Heart right ventricle (tissue), 16 donors: ENCODE results near the gene NKX6-2. TPM values are rescaled to one million over a fixed set of nuclear protein-coding genes. Genes with fewer than 3 reads are reported as not detected.

ENCODE experiments used
- ATAC-seq, 8 donors: fragments of 200-7000 bp; cut with Tn5 transposase; one replicate each; pipeline ENCODE4 v1.9.1; 2020; ENCODE audit warnings: mild to moderate bottlenecking in 8 of 8, moderate library complexity in 8 of 8, moderate number of reproducible peaks in 1 of 8
- DNase-seq, 2 donors: peaks; one replicate each; pipeline ENCODE4 v3.0.0-alpha.2; 2020
- H3K27ac ChIP-seq, 10 donors: fragments of 200-600 bp; sonication (generic) in 2 of 10; one replicate each; pipeline versions ENCODE4 v1.5.0 to v1.8.0; 2020 to 2022; ENCODE audit warnings: mild to moderate bottlenecking in 3 of 10
- H3K27me3 ChIP-seq, 7 donors: fragments of 200-600 bp; one replicate each; pipeline ENCODE4 v1.8.0; 2021 to 2022; ENCODE audit warnings: mild to moderate bottlenecking in 2 of 7
- H3K36me3 ChIP-seq, 9 donors: fragments of 200-600 bp; sonication (generic) in 1 of 9; one replicate each; pipeline versions ENCODE4 v1.5.0 to v1.8.0; 2020 to 2022; ENCODE audit warnings: mild to moderate bottlenecking in 2 of 9
- H3K4me1 ChIP-seq, 9 donors: fragments of 200-600 bp; sonication (generic) in 1 of 9; one replicate each; pipeline versions ENCODE4 v1.5.0 to v1.8.0; 2020 to 2022; ENCODE audit warnings: mild to moderate bottlenecking in 4 of 9
- H3K4me3 ChIP-seq, 10 donors: fragments of 200-600 bp; sonication (generic) in 2 of 10; one replicate each; pipeline versions ENCODE4 v1.5.0 to v1.8.0; 2020 to 2022; ENCODE audit warnings: mild to moderate bottlenecking in 7 of 10, moderate library complexity in 2 of 10
- H3K9me3 ChIP-seq, 11 donors: fragments of 200-600 bp in 10 of 11; sonication (generic) in 2 of 11; one replicate each; pipeline versions ENCODE4 v1.5.0 to v1.8.0; 2013 to 2022; ENCODE audit warnings: mild to moderate bottlenecking in 2 of 11, control low read depth in 1 of 11, moderate library complexity in 1 of 11
- WGBS, 2 donors: extraction: QIAGEN DNeasy Blood & Tissue Kit; methylation state at CpG; one replicate each; pipeline ENCODE4 v1.1.7; 2013; ENCODE audit warnings: inconsistent platforms in 1 of 2; 5-methylcytosine and 5-hydroxymethylcytosine counted together
- intact Hi-C, 10 donors: fragments of 100-400 bp; cut with DNase I; formaldehyde crosslinking; loops; one replicate each; pipeline versions ENCODE4 v1.11.1 to v1.14.2; 2022
- polyA plus RNA-seq, 2 donors: library from polyadenylated mRNA; stranded (reverse); fragments of 200-250 nt; gene quantifications; one replicate each; pipeline ENCODE4 v1.2.3, GENCODE V29; 2013
- total RNA-seq, 10 donors: library from RNA; stranded (reverse); fragmentation: NEBNext Ultra II Directional in 3 of 10; extraction: Animal tissue kit (Norgen Biotek cat#: 25700) in 3 of 10; gene quantifications; one replicate each; pipeline versions ENCODE4 v1.2.1 to v1.2.4, GENCODE V29; 2021 to 2023
- TF ChIP-seq, protein P1 (sequence below), 9 donors: fragments of 200-600 bp; sonication (generic) in 2 of 9; IDR thresholded peaks; one replicate each; pipeline versions ENCODE4 v1.5.0 to v1.8.0; 2021 to 2022; ENCODE audit warnings: antibody characterized with exemption in 9 of 9, mild to moderate bottlenecking in 5 of 9, moderate library complexity in 1 of 9
- donor health status: Arrhythmogenic right ventricular cardiomyopathy.
- donor health status: ischemic (EF 13 %, LVEDD 7.1; RV severe dilation, severe dysfunction).
- donor health status: healthy with polysubstance abuse.
- donor health status: DM: no; HTN: yes; CAD: no.
- donor health status: DM: no; HTN: no; CAD: no.
- donor health status: ischemic (EF 25% LVEDD 6.9; RV normal size, moderate dysfunction).
- donor health status: ischemic (EF 25% LVEDD 5.7; RV mildly dilated, moderate dysfunction).
- donor health status: healthy.
- donor health status: DM: yes; HTN: yes; CAD: no.
- donor health status: Ischemic cardiomyopathy.
- donor health status: ischemic (EF 35%, LVEDD 5.7; RV mildly dilated, moderate dysfunction).
- donor health status: nonischemic (EF 11% LVEDD 7.7; RV severe dilation, severe dysfunction).
- donor health status: DM: yes; HTN: yes; CAD: no.
- donor health status: PGD.
- donor health status: ischemic (EF 29% LVEDD 5.4; RV normal size, mild dysfunction).
- donor health status: nonischemic (EF 23%, LVEDD 6.1; RV moderate dilation, normal function).

Gene NKX6-2
- total and polyA plus RNA-seq, 12 donors: 0.17 to 0.51 TPM; not detected in 10

DNA sequence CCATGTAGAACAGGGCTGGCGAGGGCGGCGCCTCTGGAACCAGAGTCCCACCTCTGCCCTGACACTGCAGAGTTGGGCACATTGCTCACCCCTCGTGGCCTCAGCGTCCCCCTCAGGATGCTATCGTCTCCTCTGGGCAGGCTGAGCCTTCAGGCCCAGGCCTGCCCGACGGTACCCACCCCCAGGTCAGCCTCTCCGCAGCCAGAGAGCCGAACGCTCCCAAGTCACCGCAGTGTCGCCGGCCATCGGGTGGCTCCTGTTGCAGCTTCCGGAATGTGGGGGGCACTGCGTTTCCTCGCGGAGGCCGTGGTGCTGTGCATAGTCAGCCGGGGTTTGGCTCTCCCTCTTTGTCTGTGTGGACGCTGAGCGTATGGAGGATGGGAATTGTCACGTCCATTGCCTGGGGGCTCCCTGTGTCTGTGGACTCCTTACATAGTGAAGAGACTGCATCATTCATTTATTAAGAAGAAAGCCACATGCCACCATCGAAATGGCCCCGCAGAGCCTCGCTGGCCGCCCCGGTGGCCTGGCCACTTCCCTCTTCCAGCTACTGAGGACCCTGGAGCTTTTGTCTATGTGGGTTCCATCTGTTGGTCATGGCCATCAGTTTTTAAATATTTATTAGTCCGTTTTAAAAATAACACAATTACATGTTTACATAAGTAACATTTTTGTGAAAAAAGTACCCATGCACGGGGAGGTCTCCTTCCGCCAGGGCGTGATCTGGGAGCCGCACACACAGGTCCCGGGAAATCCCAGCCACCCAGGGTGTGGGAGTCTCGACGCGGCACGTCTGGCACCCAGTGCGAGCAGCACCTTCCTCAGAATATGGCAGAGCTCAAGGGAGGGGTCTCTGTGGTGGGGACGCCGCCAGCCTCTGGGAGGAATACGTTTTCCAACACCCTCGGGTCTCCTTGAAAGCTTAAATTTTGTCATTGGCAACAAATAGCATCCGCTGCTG lies 15.6 kb downstream of the NKX6-2 start:
- H3K4me3 ChIP-seq: no peak overlapping the region
- no peak for DNase-seq
- H3K4me1 ChIP-seq: no peaks in the 10 kb centered on the region
- peaks cover 0 to 4% (median 0%) of the 10 kb centered on the region in 11 donors for H3K9me3 ChIP-seq
- intact Hi-C loops: no loop called here
- H3K27ac ChIP-seq: no peak overlapping the region
- peak in 1 of 8 donors; percentile 26 for ATAC-seq
- no peaks in the 10 kb centered on the region for H3K27me3 ChIP-seq
- WGBS, 2 donors: 97% methylated on average over 45 of the region's 45 CpGs
- TF ChIP-seq, protein P1, sequence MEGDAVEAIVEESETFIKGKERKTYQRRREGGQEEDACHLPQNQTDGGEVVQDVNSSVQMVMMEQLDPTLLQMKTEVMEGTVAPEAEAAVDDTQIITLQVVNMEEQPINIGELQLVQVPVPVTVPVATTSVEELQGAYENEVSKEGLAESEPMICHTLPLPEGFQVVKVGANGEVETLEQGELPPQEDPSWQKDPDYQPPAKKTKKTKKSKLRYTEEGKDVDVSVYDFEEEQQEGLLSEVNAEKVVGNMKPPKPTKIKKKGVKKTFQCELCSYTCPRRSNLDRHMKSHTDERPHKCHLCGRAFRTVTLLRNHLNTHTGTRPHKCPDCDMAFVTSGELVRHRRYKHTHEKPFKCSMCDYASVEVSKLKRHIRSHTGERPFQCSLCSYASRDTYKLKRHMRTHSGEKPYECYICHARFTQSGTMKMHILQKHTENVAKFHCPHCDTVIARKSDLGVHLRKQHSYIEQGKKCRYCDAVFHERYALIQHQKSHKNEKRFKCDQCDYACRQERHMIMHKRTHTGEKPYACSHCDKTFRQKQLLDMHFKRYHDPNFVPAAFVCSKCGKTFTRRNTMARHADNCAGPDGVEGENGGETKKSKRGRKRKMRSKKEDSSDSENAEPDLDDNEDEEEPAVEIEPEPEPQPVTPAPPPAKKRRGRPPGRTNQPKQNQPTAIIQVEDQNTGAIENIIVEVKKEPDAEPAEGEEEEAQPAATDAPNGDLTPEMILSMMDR (IDR thresholded peaks at IDR 0.05): no peak
- H3K36me3 ChIP-seq: peaks cover 0 to 56% (median 0%) of the 10 kb centered on the region in 9 donors

DNA sequence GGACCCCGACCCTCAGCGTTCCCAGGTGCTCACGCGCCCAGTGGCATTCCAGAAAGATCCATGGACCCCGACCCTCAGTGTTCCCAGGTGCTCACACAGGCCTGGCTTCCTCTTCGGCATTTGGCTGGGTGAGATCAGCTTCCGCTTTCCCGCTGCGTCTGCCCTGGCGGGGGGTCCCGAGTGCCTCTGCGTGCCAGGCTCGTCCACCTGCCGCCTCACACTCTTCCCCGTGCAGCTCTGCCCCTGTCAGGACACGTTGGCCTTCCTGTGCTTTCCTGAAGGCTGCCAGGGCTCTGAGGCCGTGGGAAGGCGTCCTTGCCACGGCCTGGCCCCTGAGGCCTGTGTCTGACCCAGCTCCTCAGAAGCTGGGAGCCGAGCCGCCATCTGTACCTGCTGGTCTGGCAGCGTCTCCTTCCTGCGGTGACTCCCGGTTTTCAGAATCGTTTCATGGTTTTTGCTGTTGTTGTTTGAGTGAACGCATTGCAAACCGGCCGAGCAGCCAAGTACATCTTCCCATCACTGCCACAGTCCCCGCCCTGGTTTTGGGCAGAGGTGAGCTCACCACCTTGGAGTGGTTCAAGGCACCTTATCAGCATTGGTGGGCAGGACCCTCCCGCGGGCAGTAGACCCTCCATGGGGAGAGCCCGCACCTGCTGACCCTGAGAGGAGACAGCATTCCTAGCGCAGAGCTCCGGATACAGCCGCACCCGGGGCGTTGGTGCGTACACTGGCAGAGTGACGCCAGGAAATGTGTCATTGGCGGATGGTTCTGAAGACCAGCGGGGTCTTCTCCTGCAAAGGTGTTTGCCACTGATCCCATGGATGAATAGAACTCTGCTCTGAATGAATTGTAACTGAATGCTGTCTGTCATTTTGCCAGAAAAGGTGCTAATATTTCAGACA lies 17.4 kb downstream of the NKX6-2 start:
- H3K27me3 ChIP-seq: no peaks in the 10 kb centered on the region
- H3K36me3 ChIP-seq: peaks cover 0 to 51% (median 0%) of the 10 kb centered on the region in 9 donors
- H3K4me3 ChIP-seq: no peak overlapping the region
- TF ChIP-seq, protein P1 (IDR thresholded peaks at IDR 0.05): no peak
- H3K27ac ChIP-seq: no peak overlapping the region
- peaks cover 0 to 4% (median 0%) of the 10 kb centered on the region in 11 donors for H3K9me3 ChIP-seq
- intact Hi-C loops: no loop called here
- WGBS, 2 donors: 97 to 98% methylated on average over 41 of the region's 41 CpGs
- no peaks in the 10 kb centered on the region for H3K4me1 ChIP-seq
- no peak for ATAC-seq
- DNase-seq: no peak

DNA sequence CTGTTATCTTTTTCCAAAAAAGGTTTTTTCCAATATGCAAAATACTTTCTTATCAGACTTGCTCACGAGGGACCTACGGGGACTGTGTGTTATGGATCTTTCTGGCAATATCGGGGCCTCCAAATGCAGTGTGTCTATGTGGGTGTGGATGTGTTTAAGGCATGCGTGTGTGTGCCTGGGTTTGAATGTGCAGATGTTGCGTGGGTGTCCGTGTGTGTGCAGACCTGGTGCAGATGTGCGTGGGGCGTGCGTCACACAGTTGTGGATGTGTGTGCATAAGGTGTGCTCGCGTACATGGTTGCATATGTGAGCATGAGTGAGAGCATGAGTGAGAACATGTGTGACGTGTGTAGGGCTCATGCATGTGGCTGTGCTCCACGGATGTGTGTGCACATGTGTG lies 19.7 kb downstream of the NKX6-2 start:
- intact Hi-C loops: no loop called here
- DNase-seq (no peak), ATAC-seq (no peak)
- H3K27me3 ChIP-seq: no peaks in the 10 kb centered on the region
- H3K4me3 ChIP-seq: no peak overlapping the region
- TF ChIP-seq, protein P1 (IDR thresholded peaks at IDR 0.05): no peak
- WGBS, 2 donors: 96 to 97% methylated on average over 13 of the region's 13 CpGs
- H3K4me1 ChIP-seq: no peaks in the 10 kb centered on the region
- no peak overlapping the region for H3K27ac ChIP-seq
- H3K9me3 ChIP-seq: peaks cover 0 to 4% (median 0%) of the 10 kb centered on the region in 11 donors
- peaks cover 0 to 52% (median 0%) of the 10 kb centered on the region in 9 donors for H3K36me3 ChIP-seq

DNA sequence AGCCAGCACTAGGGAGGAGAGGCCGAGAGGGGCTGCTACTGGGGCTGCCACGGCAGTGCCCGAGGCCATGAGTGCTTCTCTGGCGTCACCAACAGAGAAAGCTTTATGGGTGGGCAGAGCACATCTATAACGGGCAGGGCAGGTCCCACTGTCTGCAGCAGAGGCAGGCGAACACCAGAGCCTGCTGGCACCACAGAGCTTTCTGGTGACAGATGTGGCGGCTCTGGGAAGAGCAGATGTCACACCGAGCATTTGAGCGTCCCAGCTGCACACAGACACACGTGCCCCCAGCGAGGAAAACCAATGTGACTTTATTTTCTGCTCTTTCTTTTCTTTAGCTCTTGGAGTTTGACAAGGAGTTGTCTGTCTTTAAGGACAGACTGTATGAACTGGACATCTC lies 20.5 kb downstream of the NKX6-2 start:
- TF ChIP-seq, protein P1 (IDR thresholded peaks at IDR 0.05): no peak
- Histone ChIP-seq H3K27me3 (no peaks in the 10 kb centered on the region), H3K9me3 (peaks cover 0 to 4% (median 0%) of the 10 kb centered on the region in 11 donors), H3K36me3 (peaks cover 0 to 51% (median 0%) of the 10 kb centered on the region in 9 donors), H3K4me3 (no peak overlapping the region), H3K27ac (no peak overlapping the region), H3K4me1 (no peaks in the 10 kb centered on the region)
- WGBS, 2 donors: 89 to 92% methylated on average over 11 of the region's 11 CpGs
- intact Hi-C loops: no loop called here
- DNase-seq (no peak), ATAC-seq (no peak)
